HG02623 (cell line): ENCODE measurements around the gene ZFP64.

Source experiments
- ATAC-seq: cut with Tn5 transposase; IDR thresholded peaks from one replicate; pipeline ENCODE4 v1.9.1; 2021; ENCODE audit warnings: moderate library complexity; ENCODE audit not compliant: unreplicated experiment

The ZFP64 gene

DNA sequence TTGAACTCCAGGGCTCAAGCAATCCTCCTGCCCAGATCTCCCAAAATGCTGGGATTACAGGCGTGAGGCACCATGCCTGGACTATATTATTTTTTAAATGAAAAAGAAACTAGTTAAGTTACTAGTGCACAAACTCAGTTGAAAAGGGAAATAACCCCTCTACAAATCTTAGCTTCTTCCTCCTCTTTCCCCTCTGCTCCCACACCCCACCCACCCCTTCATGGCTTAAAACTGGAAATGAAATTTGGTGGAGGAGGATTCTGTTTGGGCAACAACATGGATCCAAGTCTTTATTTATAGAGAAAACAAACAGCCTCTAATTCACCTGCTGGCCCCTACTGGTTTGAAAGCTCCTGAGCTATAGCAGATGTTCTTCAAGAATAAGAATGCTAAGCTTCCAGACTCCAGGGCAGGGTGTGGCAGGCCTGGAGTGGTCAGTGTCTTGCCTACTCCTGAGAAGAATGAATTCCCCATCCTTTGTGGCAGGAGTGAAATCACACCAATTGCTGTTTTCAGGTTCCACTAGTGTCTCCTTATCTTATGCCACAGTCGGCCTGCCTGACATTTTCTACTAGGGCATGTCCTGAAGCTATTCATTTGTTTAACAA is 73.5 kb downstream of the ZFP64 start:
- ATAC-seq: no peak

DNA sequence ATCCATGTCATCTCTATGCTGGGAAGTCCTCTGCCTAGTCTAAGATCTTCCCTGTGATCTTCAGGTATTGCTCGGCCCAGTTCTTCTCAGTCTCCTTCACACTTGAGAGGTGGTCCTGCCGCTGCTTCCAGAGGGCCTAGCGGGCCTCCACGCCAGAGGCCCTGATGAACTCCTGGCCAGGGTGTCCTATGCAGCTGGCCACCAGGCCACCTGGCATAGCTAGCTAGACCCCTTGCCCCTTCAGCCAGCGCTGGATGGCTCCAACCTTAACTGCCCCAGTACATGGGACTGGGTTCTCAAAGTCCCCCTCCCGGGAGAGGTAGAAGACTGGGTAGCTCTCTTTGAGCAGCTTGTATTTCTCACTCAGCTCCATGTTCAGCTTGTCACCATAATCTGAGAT is 81.1 kb downstream of the ZFP64 start:
- no peak for ATAC-seq

DNA sequence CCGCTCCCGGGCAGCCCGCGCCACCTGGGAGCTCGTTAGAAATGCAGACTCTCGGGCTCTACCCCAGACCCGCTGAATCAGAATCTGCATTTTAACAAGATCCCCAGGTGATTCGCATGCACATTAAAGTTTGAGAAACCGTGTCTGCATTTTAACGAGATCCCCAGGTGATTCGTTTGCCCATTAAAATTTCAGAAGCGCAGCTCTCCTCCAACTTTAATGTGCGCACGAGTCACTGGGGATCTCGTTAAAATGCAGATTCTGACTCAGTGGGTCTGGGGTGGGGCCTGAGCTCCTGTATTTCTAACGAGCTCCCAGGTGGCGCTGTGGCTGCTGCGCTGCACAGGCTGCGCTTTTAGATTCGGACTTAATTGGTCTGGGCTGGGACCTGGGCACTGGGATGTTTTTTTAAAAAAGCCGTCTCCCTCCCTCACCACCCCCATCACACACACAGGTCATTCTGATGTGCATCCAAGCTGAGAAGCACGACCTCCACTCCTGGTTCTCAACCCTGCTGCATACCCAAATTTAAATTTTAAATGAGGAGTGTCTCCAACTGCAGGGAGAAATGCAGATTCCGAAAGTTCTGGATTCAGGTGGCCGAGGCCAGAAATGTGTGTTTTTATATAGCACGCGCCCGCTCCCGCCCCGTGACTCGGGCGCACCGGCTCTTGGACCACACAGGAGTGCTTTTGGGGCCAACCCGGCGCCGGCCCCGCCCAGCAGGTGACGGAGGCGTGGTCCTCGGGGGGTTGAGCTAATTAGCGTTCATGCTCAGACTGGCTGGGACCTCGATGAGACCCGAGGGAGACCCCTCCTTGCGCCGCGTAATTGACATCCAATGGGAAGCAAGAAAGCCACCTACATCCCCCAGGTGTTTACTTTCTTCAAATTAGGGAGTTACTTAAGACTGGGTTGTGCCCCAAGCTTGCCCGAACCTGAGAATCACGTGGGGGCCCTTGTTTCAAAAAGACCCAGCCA is 85.8 kb downstream of the ZFP64 start:
- ATAC-seq: no peak

DNA sequence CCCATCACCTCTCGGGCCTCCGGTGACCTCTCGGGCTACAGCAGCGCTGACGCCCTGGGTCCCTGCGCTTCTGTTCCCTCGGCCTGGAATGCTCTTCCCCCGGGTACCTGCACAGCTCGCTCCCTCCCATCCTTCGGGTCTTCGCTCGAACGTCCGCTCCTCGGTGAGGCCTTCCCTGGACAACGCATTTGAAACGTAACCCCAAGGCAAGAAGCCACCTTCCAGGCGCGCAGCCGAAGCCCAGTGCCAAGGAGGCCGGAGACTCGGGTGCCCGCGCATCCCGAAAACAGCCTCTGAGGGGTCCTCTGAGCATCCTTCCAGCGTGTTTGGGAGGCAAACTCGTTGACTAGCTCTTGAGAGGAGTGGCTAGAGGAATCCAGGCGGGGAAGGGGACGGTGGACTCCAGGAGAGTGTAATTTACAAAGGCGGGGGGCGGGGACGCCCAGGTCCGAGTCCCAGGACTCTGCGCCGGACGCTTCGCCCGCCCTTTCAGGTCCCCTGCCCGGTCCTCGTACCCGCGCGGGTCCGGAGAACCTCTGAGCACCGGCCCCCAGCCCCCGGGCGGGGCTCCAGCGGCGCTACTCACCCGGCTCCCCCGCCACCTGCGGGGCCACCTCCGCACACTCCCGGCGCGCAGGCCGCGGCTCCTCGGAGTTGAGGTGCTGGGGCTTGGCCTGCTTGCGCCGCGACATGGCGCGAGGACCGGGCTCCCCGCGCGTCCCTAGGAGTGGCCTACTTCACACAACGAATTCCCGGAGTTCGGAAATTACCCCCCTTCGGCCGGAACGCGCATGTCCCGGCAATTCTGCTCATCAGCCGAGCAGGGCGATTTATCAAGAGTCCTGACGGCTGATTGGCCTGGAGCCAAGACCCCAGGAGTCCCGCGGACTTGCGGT is 86.8 kb downstream of the ZFP64 start:
- ATAC-seq: no peak

DNA sequence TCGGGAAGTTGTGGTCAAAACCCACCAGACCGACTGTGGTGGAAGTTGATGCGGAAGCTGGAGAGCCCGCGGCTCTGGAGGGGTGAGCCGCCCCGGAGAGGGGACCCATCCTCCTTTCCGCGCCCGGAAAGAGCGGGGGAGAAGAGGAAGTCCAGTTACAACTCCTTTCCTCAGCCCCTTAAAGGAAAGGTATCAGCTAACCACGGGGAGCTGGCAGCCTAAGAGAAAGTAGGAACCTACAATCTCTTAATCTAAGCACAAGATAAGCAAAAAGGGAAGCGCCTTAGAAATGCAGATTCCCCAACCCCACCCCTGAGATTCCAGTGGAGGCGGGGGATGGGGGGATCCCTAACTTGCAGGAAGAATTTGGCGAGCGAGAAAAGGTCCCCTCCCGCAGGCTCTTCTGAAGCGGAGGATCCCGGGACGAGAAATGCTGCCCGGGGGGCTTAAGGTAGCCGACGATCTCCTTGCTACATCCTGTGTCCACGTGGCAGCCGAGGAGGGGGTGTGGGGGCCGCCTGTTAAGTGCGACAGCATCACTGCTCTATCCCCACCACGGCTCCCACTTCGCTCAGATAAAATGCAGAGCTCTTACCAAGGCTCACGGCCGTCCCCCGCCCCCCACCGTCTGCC is 87.5 kb downstream of the ZFP64 start:
- no peak for ATAC-seq

DNA sequence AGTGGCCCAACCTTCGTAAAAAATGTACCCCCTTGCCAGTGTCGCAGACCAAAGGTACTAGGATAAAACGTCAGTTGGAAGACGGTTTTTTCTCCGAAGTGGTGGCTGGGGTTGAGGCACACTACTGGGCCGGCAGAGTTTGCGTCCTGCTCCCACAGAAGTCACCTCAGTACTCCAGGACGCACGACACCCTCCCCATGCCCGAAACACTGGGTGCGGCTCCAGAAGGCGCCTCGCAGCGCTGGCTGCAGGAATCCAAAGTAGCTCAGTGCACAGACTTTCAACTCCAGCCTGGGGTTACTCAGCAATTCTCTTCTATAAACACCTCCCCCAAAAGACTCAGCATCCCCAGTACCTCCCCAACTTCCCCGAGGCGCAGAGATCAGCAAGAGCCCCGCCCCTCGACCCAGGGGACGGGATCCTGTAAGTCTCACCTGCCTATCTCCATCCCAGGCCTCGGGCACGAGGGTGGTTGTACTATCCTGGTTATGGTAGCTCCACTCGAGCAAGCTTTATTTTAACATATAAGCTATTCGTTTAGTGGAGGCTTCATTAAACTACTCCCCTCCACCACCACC is 88.2 kb downstream of the ZFP64 start:
- no peak for ATAC-seq

DNA sequence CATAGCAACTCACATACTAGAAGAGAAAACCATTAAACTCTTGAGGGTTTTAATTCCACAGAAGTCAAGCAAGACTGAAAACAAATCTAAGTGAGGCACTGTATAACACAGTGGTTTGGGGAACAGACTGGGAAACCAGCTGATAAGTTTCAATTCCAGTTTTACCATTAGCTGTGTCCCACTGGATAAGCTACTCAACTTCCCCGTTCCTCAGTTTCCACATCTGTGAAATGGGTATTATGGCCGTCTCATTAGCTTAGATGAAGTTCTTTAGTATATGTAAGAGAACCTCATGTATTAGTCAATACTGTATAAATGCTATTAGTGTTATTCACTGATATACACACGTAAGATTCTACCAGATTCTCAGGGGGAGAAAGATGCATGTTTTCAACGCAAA is 89.0 kb downstream of the ZFP64 start:
- no peak for ATAC-seq

DNA sequence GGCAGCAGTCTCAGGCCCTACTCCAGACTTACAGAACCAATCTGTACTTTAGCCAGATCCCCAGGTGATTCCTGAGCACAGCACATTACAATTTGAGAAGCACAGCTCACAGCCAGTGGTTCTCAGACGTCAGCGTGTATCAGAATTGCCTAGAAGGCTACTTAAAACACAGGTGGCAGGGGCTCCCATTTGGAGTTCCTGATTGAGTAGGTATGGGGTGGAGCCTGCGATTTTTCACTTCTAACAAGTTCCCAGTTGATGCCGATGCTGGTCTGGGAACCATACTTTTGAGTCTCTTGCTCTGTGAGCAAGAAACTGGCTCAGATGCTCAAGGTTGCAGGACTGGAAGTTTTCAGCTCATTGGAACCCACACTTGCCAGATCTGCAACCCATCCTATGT is 89.5 kb downstream of the ZFP64 start:
- no peak for ATAC-seq
